Kidney epithelial cell (primary cell): ENCODE results near the gene HOXC9. TPM values are rescaled to one million over a fixed set of nuclear protein-coding genes. Genes with fewer than 3 reads are reported as not detected.

ENCODE experiments used
- DNase-seq: peaks from one replicate; pipeline ENCODE4 v3.0.0-alpha.2; 2010; ENCODE audit warnings: low read depth
- H3K27me3 ChIP-seq: 2 replicates; pipeline ENCODE4 v1.6.0; 2011; ENCODE audit warnings: low read length; ENCODE audit not compliant: control insufficient read depth, insufficient read depth
- H3K36me3 ChIP-seq: 2 replicates; pipeline ENCODE4 v1.5.1; 2011; ENCODE audit warnings: low read length; ENCODE audit not compliant: control insufficient read depth, insufficient read depth
- H3K4me3 ChIP-seq: 2 replicates; pipeline ENCODE4 v1.5.1; 2011; ENCODE audit warnings: low read depth, mild to moderate bottlenecking, control low read depth, low read length
- total RNA-seq: library from RNA; depleted of rRNA; stranded (reverse); fragments of >200 nt; gene quantifications from 2 replicates; pipeline ENCODE4 v1.2.3, GENCODE V29; 2015
- TF ChIP-seq, protein P1 (sequence below): IDR thresholded peaks from 2 replicates; pipeline ENCODE4 v1.5.1; 2011; ENCODE audit warnings: mild to moderate bottlenecking, moderate library complexity, low read length, control low read depth, inconsistent platforms; ENCODE audit not compliant: insufficient read depth, poor library complexity, severe bottlenecking

Gene HOXC9
- total RNA-seq, 1 donor from 2014 or later: 12.3 TPM

DNA sequence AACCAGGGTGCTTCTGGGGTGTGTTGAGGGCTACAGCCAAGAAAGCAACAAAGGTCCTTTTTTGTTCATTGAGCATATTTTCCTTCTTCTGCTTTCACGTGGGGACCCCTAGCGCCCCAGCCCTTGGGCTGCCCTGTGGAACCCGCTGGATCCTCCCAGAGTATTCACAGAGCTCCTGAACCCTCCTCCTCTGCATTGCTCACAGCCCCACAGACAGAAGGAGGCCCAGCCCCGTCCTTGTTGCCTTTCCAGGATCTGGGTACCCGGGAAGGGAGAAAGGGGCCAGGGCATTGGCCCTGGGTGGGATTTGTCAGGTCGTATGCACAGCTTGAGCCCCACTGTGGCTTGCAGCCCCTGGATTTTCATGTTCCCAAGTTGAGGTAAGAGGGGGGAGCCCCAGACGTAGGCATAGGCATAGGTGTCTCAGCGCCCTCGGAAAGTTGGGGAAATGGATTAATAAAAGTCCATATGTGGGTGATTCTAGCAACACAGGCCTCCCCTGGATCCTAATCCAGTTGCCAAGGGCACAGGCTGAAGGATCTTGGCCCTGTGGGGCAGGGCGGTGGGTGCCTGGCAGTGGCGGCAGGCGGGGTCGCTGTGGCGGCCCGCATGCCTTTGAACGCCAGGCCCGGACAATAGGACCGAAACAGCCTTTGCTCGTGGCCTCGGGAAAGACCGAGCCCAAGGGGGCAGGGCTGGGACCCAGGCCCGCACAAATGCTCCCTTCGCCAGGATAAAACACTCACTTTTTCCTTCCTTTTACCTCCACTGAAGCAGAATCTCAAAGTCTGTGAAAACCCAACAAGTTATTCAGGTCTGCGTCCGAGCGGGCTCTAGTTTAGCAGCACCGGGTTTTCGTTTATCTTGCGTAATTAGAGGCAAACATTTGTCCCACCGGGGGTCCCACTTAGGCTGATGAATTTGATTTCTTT, 18.1 kb upstream of the HOXC9 start:
- TF ChIP-seq, protein P1, sequence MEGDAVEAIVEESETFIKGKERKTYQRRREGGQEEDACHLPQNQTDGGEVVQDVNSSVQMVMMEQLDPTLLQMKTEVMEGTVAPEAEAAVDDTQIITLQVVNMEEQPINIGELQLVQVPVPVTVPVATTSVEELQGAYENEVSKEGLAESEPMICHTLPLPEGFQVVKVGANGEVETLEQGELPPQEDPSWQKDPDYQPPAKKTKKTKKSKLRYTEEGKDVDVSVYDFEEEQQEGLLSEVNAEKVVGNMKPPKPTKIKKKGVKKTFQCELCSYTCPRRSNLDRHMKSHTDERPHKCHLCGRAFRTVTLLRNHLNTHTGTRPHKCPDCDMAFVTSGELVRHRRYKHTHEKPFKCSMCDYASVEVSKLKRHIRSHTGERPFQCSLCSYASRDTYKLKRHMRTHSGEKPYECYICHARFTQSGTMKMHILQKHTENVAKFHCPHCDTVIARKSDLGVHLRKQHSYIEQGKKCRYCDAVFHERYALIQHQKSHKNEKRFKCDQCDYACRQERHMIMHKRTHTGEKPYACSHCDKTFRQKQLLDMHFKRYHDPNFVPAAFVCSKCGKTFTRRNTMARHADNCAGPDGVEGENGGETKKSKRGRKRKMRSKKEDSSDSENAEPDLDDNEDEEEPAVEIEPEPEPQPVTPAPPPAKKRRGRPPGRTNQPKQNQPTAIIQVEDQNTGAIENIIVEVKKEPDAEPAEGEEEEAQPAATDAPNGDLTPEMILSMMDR: no peak
- no peak for DNase-seq
- Histone ChIP-seq H3K36me3 (no peaks in the 10 kb centered on the region), H3K27me3 (peaks cover 33% of the 10 kb centered on the region), H3K4me3 (peak overlapping the region; percentile 28)

DNA sequence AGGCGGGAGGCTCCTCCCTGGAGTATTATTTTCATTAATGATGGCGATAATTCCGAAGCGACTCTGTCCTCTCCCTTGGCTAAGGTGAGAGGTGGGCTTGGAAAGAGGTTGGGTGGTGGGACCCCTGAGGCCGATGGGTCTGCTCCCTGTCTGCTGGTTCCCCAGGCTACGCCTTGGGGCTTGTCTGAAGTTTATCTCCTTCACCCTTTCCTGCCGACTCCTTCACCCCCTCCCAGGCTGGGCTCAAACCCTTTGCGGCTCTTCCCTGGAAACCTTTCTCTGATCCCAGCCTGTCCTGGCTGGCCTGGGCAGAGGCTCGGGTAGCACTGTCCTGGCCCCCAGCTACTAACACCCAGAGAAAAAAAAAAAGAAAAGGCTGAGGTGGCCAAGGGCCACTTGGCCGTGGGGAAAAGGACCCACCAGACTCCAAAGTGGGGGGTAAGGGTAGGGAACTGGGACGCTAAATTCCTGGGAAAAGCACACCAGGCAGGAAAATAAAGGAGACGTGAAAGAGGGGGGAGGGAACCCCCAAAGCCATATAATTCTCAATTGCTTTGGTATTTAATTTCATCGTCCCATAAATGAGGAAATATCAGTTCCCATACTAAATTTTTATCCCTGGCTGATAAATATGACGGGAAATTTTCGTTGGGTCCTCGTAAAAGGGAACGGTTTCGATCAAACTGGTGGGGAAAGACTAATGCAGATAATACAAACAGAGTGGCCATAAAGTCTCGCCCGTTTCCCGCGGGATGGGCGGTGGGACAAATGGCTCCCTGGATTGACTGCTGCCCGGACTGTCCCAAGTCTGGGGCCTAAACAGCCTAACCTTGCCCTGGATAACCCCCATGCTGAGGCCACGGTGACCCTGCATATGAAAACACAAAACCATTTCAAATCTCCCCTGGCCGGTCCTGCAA, 17.1 kb upstream of the HOXC9 start:
- H3K4me3 ChIP-seq: peak overlapping the region; percentile 37
- no peak for DNase-seq
- no peaks in the 10 kb centered on the region for H3K36me3 ChIP-seq
- TF ChIP-seq, protein P1: no peak
- peaks cover 35% of the 10 kb centered on the region for H3K27me3 ChIP-seq

DNA sequence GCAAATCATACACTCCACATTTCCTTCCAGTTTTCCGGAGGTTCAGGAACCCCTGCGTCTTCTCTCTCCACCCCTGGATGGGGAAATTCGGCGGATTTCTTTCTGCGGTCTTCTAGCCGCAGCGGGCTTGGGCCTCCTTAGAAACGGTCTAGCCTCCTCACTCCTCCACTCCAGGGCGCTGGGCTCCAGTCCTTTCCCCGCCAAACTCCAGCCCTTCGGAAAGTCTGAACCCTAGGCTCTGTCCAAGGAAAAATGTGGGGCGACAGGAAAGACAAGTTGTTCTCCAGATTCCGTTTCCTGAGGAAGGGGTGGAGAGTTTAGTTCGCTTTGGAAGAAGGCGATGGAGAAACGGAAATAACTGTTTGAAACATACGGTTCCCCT, 16.4 kb upstream of the HOXC9 start:
- H3K27me3 ChIP-seq: peaks cover 32% of the 10 kb centered on the region
- H3K4me3 ChIP-seq: peak overlapping the region; percentile 37

DNA sequence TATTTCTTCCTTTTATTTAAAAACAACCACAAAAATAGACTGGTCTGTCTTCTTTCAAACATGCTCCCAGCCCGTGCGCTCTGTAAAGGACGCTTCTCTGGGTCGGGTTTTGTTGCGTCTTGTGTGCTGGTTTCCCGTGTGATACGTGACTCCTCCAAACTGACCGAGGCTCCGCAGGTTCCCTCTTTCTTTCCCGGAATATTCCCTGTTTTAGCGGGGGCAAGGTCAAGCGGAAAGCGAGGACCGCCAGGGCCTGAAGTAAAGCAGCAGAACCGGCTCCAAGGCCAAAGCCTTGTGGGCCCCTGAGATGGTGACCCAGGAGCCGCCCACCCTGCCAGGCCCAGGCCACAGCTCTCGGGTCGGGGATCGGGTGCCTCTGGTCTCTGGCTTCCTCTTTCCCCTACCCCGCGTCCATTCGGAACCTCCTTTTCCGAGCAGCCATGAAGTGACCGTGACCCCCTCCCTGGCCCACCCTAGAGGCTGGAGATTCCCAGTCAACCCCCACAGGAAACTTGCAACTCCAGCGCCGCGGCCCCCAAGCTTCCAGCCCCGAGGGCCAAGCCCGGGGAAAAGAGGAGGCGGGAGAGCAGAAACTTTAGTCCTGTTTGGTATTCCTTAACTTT, 15.9 kb upstream of the HOXC9 start:
- no peak for DNase-seq
- Histone ChIP-seq H3K4me3 (peak overlapping the region; percentile 37), H3K36me3 (no peaks in the 10 kb centered on the region), H3K27me3 (peaks cover 32% of the 10 kb centered on the region)
- TF ChIP-seq, protein P1: no peak

More for the DNA sequence above, 16.4 kb upstream of the HOXC9 start:
- no peaks in the 10 kb centered on the region for H3K36me3 ChIP-seq
- no peak for DNase-seq
- TF ChIP-seq, protein P1: no peak

DNA sequence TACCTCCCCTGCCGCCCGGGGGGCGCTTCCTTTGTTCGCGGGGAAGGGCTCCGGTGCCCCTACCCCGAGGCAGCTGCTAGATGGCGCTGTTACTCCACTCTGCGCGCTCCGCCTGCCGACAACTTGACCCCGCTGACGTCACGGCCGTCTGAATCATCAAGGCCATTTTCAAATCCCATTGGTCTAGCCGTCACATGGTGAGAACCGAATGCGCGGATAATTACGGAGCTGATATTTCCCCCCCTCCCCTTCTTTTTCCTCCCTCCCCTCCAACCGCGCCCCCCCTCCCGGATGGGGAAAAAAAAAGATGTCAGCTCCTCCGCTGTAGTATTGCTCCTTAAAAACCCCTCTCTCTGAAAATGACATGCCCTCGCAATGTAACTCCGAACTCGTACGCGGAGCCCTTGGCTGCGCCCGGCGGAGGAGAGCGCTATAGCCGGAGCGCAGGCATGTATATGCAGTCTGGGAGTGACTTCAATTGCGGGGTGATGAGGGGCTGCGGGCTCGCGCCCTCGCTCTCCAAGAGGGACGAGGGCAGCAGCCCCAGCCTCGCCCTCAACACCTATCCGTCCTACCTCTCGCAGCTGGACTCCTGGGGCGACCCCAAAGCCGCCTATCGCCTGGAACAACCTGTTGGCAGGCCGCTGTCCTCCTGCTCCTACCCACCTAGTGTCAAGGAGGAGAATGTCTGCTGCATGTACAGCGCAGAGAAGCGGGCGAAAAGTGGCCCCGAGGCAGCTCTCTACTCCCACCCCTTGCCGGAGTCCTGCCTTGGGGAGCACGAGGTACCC, 14.9 kb upstream of the HOXC9 start, which contains the start of gene HOXC10:
TSS of gene HOXC10 (plus strand) at position 246 of the 791 bp plus-strand sequence. CDS start at position 360, 114 bp downstream.
- H3K36me3 ChIP-seq: no peaks in the 10 kb centered on the region
- TF ChIP-seq, protein P1: peak; percentile 82
- H3K27me3 ChIP-seq: peaks cover 35% of the 10 kb centered on the region
- peak within 1 kb of the TSS; percentile 60 for H3K4me3 ChIP-seq
- peak; percentile 83 for DNase-seq
